Astrocyte of the cerebellum (primary cell): Measurements from ENCODE around the gene DYRK1A.

Experiments used
- DNase-seq: peaks from one replicate; pipeline ENCODE4 v3.0.0-alpha.2; 2011; ENCODE audit warnings: low read depth
- H3K4me3 ChIP-seq: 2 replicates; pipeline ENCODE4 v1.5.1; 2011; ENCODE audit warnings: mild to moderate bottlenecking, low read depth, low read length, moderate library complexity
- in situ Hi-C: cut with HindIII; loops from 2 replicates; pipeline ENCODE4 v1.10.0; 2017; ENCODE audit warnings: low sequenced_read_pairs
- TF ChIP-seq, protein P1 (sequence below): IDR thresholded peaks from 2 replicates; pipeline ENCODE4 v1.5.1; 2012; ENCODE audit warnings: low read length, low read depth, moderate library complexity, mild to moderate bottlenecking; ENCODE audit errors: missing control alignments

DYRK1A gene

GRCh38 chr21:37575580-37575979 lies 209.0 kb downstream of the DYRK1A start:
- no peak for DNase-seq
- in situ Hi-C loops = loop anchor here (5.0 kb wide), 1 partner anchor 198 kb away; no protein-coding TSS in a partner anchor
- H3K4me3 ChIP-seq = no peak overlapping the region
- TF ChIP-seq, protein P1, sequence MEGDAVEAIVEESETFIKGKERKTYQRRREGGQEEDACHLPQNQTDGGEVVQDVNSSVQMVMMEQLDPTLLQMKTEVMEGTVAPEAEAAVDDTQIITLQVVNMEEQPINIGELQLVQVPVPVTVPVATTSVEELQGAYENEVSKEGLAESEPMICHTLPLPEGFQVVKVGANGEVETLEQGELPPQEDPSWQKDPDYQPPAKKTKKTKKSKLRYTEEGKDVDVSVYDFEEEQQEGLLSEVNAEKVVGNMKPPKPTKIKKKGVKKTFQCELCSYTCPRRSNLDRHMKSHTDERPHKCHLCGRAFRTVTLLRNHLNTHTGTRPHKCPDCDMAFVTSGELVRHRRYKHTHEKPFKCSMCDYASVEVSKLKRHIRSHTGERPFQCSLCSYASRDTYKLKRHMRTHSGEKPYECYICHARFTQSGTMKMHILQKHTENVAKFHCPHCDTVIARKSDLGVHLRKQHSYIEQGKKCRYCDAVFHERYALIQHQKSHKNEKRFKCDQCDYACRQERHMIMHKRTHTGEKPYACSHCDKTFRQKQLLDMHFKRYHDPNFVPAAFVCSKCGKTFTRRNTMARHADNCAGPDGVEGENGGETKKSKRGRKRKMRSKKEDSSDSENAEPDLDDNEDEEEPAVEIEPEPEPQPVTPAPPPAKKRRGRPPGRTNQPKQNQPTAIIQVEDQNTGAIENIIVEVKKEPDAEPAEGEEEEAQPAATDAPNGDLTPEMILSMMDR = no peak
